Airway epithelial cell (primary cell): ENCODE measurements around the gene MST1. TPM values are rescaled to one million over a fixed set of nuclear protein-coding genes. Genes with fewer than 3 reads are reported as not detected.

ENCODE experiments used
- total RNA-seq: library from RNA; depleted of rRNA; stranded (reverse); fragments of >200 nt; gene quantifications from 2 replicates; pipeline ENCODE4 v1.2.3, GENCODE V29; 2015

The MST1 gene
- 3.5 and 4.2 TPM in 2 replicates for total RNA-seq

GRCh38 chr3:49689046-49689907 is at the start of gene MST1, which contains the start of gene RNF123:
TSS of gene MST1 (minus strand) at chr3:49689474. CDS start at chr3:49688691, 783 bp downstream.
TSS of gene RNF123 (plus strand) at chr3:49689557. CDS start at chr3:49691166, 1,609 bp downstream.

GRCh38 chr3:49723628-49724551 is 34.6 kb upstream of the MST1 start, which contains the start of gene GMPPB:
TSS of gene GMPPB (minus strand) at chr3:49723951. CDS start at chr3:49723726, 225 bp downstream.

GRCh38 chr3:49719214-49719884 is 30.1 kb upstream of the MST1 start, which contains the start of gene AMIGO3:
TSS of gene AMIGO3 (minus strand) at chr3:49719684. CDS start at chr3:49719465, 219 bp downstream.

GRCh38 chr3:49673715-49674496 is 15.4 kb downstream of the MST1 start, which contains the start of gene APEH:
TSS of gene APEH (plus strand) at chr3:49674351. CDS start at chr3:49674402, 51 bp downstream.

Other genes with a start within 250 kb of the MST1 start
- gene DAG1, start 219.2 kb downstream of the MST1 start, total RNA-seq: 73.8 and 84.1 TPM in 2 replicates
- 0.05 and 0.07 TPM in 2 replicates for gene BSN, start 135.0 kb downstream of the MST1 start, total RNA-seq
- gene APEH, start 15.1 kb downstream of the MST1 start, total RNA-seq: 130 and 163 TPM in 2 replicates
- gene RNF123, start 83 bp upstream of the MST1 start, total RNA-seq: 19.6 and 23.8 TPM in 2 replicates
- 0.19 and 0.42 TPM in 2 replicates for gene AMIGO3, start 30.2 kb upstream of the MST1 start, total RNA-seq
- 47.8 and 50.9 TPM in 2 replicates for gene GMPPB, start 34.5 kb upstream of the MST1 start, total RNA-seq
- gene IP6K1, start 97.1 kb upstream of the MST1 start, total RNA-seq: 16.5 and 20.7 TPM in 2 replicates
- gene CDHR4, start 110.4 kb upstream of the MST1 start, total RNA-seq: not detected in 2 replicates
- gene INKA1, start 113.8 kb upstream of the MST1 start, total RNA-seq: 21.7 and 28.6 TPM in 2 replicates
- 3.2 and 5.8 TPM in 2 replicates for gene UBA7, start 124.5 kb upstream of the MST1 start, total RNA-seq
- gene TRAIP, start 167.1 kb upstream of the MST1 start, total RNA-seq: 7.9 and 8.5 TPM in 2 replicates
- gene CAMKV, start 180.4 kb upstream of the MST1 start, total RNA-seq: not detected in 2 replicates
- 13.3 and 19.9 TPM in 2 replicates for gene MST1R, start 214.4 kb upstream of the MST1 start, total RNA-seq
- gene MON1A, start 240.3 kb upstream of the MST1 start, total RNA-seq: 15.4 and 20.8 TPM in 2 replicates